GM19193 (cell line): Measurements from ENCODE around the gene LRMDA.

Source experiments
- POLR2A ChIP-seq: IDR thresholded peaks from 4 replicates; pipeline ENCODE4 v1.6.1; 2011; ENCODE audit not compliant: insufficient read depth, insufficient read length; ENCODE audit errors: extremely low read depth

LRMDA gene

GRCh38 chr10:76296957-76297356 lies 865.5 kb downstream of the LRMDA start:
- no peak for TF ChIP-seq POLR2A

GRCh38 chr10:76297358-76297757 lies 865.9 kb downstream of the LRMDA start:
- no peak for TF ChIP-seq POLR2A

GRCh38 chr10:76297780-76298281 lies 866.4 kb downstream of the LRMDA start:
- no peak for TF ChIP-seq POLR2A

- no peak for TF ChIP-seq POLR2A
Observed at GRCh38 chr10:76298329-76298728, 866.9 kb downstream of the LRMDA start.

GRCh38 chr10:76299501-76299900 lies 868.1 kb downstream of the LRMDA start:
- no peak for TF ChIP-seq POLR2A

- TF ChIP-seq POLR2A = no peak
Observed at GRCh38 chr10:76301211-76301610, 869.8 kb downstream of the LRMDA start.

GRCh38 chr10:76301950-76302349 lies 870.5 kb downstream of the LRMDA start:
- TF ChIP-seq POLR2A = no peak

GRCh38 chr10:76302481-76302880 lies 871.1 kb downstream of the LRMDA start:
- no peak for TF ChIP-seq POLR2A

- TF ChIP-seq POLR2A = no peak
Observed at GRCh38 chr10:76302961-76303630, 871.7 kb downstream of the LRMDA start.

- no peak for TF ChIP-seq POLR2A
Observed at GRCh38 chr10:76303682-76304316, 872.4 kb downstream of the LRMDA start.

- TF ChIP-seq POLR2A = no peak
Observed at GRCh38 chr10:76305930-76306615, 874.6 kb downstream of the LRMDA start.

GRCh38 chr10:76306856-76307255 lies 875.4 kb downstream of the LRMDA start:
- TF ChIP-seq POLR2A = no peak

- TF ChIP-seq POLR2A = no peak
Observed at GRCh38 chr10:76309070-76309469, 877.6 kb downstream of the LRMDA start.

- no peak for TF ChIP-seq POLR2A
Observed at GRCh38 chr10:76309741-76310587, 878.5 kb downstream of the LRMDA start.

GRCh38 chr10:76310588-76311080 lies 879.2 kb downstream of the LRMDA start:
- no peak for TF ChIP-seq POLR2A
